PC-9 (cell line): ENCODE results near the gene UBE4B. TPM values are rescaled to one million over a fixed set of nuclear protein-coding genes. Genes with fewer than 3 reads are reported as not detected.

Experiments
- BruUV-seq: library from RNA; stranded (reverse); fragments of 400-500 nt; replicated peaks from 2 replicates; lab custom pipeline; 2021; lab: Mats Ljungman, UMichigan
- CTCF ChIA-PET: fragments of 300-600 bp; sonication (Branson Sonifier 250); formaldehyde crosslinking; loops from one replicate; lab custom pipeline; 2022; ENCODE audit warnings: antibody characterized with exemption; lab: Charles Lee
- POLR2A ChIA-PET: fragments of 300-600 bp; sonication (Branson Sonifier 250); formaldehyde crosslinking; loops from one replicate; lab custom pipeline; 2022; ENCODE audit warnings: antibody characterized with exemption; ENCODE audit not compliant: unreplicated experiment; lab: Charles Lee
- DNase-seq, 2 experiments: peaks; one replicate each; pipeline versions ENCODE4 v3.0.0 to v3.0.0-alpha.2; 2015 to 2022; ENCODE audit warnings: mixed read lengths in 1 of 2
- H2AFZ ChIP-seq: fragments of 200-600 bp; sonication (generic); 2 replicates; pipeline ENCODE4 v1.8.1; 2017; ENCODE audit warnings: antibody characterized with exemption
- H3F3A ChIP-seq: fragments of 200-600 bp; sonication (generic); 2 replicates; pipeline ENCODE4 v1.8.1; 2017; ENCODE audit warnings: antibody characterized with exemption, mild to moderate bottlenecking, low read depth; ENCODE audit not compliant: insufficient read depth
- H3K27ac ChIP-seq: fragments of 200-600 bp; sonication (generic); 2 replicates; pipeline ENCODE4 v1.6.1; 2016; ENCODE audit warnings: mixed run types
- H3K27me3 ChIP-seq: fragments of 200-600 bp; sonication (generic); 2 replicates; pipeline ENCODE4 v1.6.1; 2016; ENCODE audit warnings: low read depth, mixed run types; ENCODE audit not compliant: insufficient read depth
- H3K36me3 ChIP-seq: fragments of 200-600 bp; sonication (generic); 2 replicates; pipeline ENCODE4 v1.6.1; 2016; ENCODE audit warnings: low read depth, mixed run types
- H3K4me1 ChIP-seq: fragments of 200-600 bp; sonication (generic); replicated peaks from 2 replicates; pipeline ENCODE4 v1.6.1; 2016; ENCODE audit warnings: mixed run types; ENCODE audit not compliant: insufficient read depth
- H3K4me2 ChIP-seq: fragments of 200-600 bp; sonication (generic); 2 replicates; pipeline ENCODE4 v1.6.1; 2017; ENCODE audit warnings: mixed run types
- H3K4me3 ChIP-seq: fragments of 200-600 bp; sonication (generic); 2 replicates; pipeline ENCODE4 v1.6.1; 2016; ENCODE audit warnings: mixed run types
- H3K79me2 ChIP-seq: fragments of 200-600 bp; sonication (generic); 2 replicates; pipeline ENCODE4 v1.6.1; 2017; ENCODE audit warnings: low read depth, mixed run types
- H3K9me2 ChIP-seq: fragments of 200-600 bp; sonication (generic); 2 replicates; pipeline ENCODE4 v1.8.1; 2017; ENCODE audit warnings: mild to moderate bottlenecking; ENCODE audit not compliant: insufficient read depth
- H3K9me3 ChIP-seq: fragments of 200-600 bp; sonication (generic); 2 replicates; pipeline ENCODE4 v1.8.1; 2016; ENCODE audit warnings: low read depth; ENCODE audit not compliant: insufficient read depth
- H4K20me1 ChIP-seq: fragments of 200-600 bp; sonication (generic); 2 replicates; pipeline ENCODE4 v1.8.1; 2017; ENCODE audit not compliant: insufficient read depth
- CTCF ChIP-seq: fragments of 200-600 bp; sonication (generic); conservative IDR thresholded peaks from 2 replicates; pipeline ENCODE4 v1.6.1; 2017; ENCODE audit warnings: mixed run types, antibody characterized with exemption, mild to moderate bottlenecking, moderate library complexity
- EZH2 ChIP-seq: fragments of 200-600 bp; sonication (generic); IDR thresholded peaks from 2 replicates; pipeline ENCODE4 v1.8.0; 2017; ENCODE audit warnings: antibody characterized with exemption, low read depth
- intact Hi-C: fragments of 100-400 bp; cut with micrococcal nuclease; formaldehyde crosslinking; loops from one replicate; pipeline ENCODE4 v1.10.0; 2022; ENCODE audit not compliant: unreplicated experiment
- total RNA-seq: library from RNA; stranded (reverse); gene quantifications from 2 replicates; pipeline ENCODE4 v1.2.3, GENCODE V29; 2021

Gene UBE4B
- total RNA-seq, 1 experiment from 2014 or later: 59.1 TPM

DNA sequence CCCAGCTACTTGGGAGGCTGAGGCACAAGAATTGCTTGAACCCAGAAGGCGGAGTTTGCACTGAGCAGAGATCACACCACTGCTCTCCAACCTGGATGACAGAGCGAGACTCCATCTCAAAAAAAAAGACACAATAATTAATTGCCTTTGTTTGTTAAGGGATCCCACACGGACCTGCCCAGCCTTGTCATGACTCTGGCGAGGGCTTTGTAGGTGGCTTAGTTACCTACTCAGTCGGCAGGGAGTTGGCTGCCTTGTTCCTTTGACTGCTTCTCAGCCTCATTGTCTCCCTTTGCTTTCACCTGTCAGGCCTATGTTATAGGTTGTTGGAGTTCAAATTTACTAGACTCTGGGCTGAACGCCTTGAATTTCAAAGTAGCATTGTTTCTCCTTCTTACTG, 82.0 kb downstream of the UBE4B start:
- BruUV-seq: no TSS peak
- intact Hi-C loops: no loop called here

GRCh38 chr1:10117132-10117531, 84.4 kb downstream of the UBE4B start:
- ChIA-PET CTCF (no interaction called here), POLR2A (interaction anchor here (0.6 kb wide), 1 partner anchor 39 kb away, joined by 3 read pairs; no protein-coding TSS in a partner anchor)
- TF ChIP-seq CTCF (no peak), EZH2 (no peak)
- Histone ChIP-seq H3K27ac (no peak overlapping the region), H2AFZ (no peak overlapping the region), H3K4me1 (no peaks in the 10 kb centered on the region), H3K4me2 (no peak overlapping the region), H3K4me3 (no peak overlapping the region), H3K36me3 (no peaks in the 10 kb centered on the region), H3K27me3 (no peaks in the 10 kb centered on the region), H3F3A (no peaks in the 10 kb centered on the region), H3K79me2 (no peaks in the 10 kb centered on the region), H4K20me1 (no peaks in the 10 kb centered on the region), H3K9me2 (no peaks in the 10 kb centered on the region), H3K9me3 (no peaks in the 10 kb centered on the region)
- no peak for DNase-seq
- intact Hi-C loops: no loop called here
- no TSS peak for BruUV-seq

More for the DNA sequence above, 82.0 kb downstream of the UBE4B start:
- DNase-seq: no peak
- no peaks in the 10 kb centered on the region for H4K20me1 ChIP-seq
- no peaks in the 10 kb centered on the region for H3K27me3 ChIP-seq
- ChIA-PET POLR2A (no interaction called here), CTCF (no interaction called here)
- H3K9me2 ChIP-seq: no peaks in the 10 kb centered on the region
- H3K9me3 ChIP-seq: no peaks in the 10 kb centered on the region
- H3F3A ChIP-seq: no peaks in the 10 kb centered on the region
- TF ChIP-seq EZH2: no peak
- no peak for TF ChIP-seq CTCF
- H3K27ac ChIP-seq: no peak overlapping the region
- no peaks in the 10 kb centered on the region for H3K4me1 ChIP-seq
- H3K79me2 ChIP-seq: no peaks in the 10 kb centered on the region
- no peak overlapping the region for H3K4me3 ChIP-seq
- no peak overlapping the region for H2AFZ ChIP-seq
- no peak overlapping the region for H3K4me2 ChIP-seq
- no peaks in the 10 kb centered on the region for H3K36me3 ChIP-seq

DNA sequence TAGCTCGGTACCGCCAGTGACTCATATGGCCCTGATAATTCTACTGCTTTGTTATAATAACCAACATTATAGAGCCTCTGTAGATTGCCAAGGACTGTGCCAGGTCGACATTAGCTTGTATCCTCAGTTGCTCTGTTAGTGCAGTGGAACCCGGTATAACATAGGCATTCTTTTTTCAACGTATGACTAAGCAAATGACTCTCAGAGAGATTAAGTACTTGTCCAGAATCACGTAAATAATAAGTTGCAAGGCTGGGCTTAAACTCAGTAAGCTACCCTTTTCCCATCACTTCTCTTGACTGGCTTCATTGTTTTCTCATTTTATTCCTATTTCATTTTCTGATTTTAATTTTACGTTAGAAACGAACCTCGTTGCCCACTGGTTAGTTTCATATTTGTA, 85.1 kb downstream of the UBE4B start:
- Histone ChIP-seq H3K4me1 (no peaks in the 10 kb centered on the region), H3K79me2 (no peaks in the 10 kb centered on the region), H3K9me3 (no peaks in the 10 kb centered on the region), H3K4me3 (no peak overlapping the region), H3K36me3 (no peaks in the 10 kb centered on the region), H3K27ac (no peak overlapping the region), H3K9me2 (no peaks in the 10 kb centered on the region), H4K20me1 (no peaks in the 10 kb centered on the region), H3K4me2 (no peak overlapping the region), H3F3A (no peaks in the 10 kb centered on the region), H3K27me3 (no peaks in the 10 kb centered on the region), H2AFZ (no peak overlapping the region)
- TF ChIP-seq EZH2: no peak
- TF ChIP-seq CTCF: no peak
- POLR2A ChIA-PET: interaction anchor here (0.6 kb wide), 1 partner anchor 38 kb away, joined by 3 read pairs; no protein-coding TSS in a partner anchor
- BruUV-seq: no TSS peak
- CTCF ChIA-PET: no interaction called here
- no peak for DNase-seq
- intact Hi-C loops: no loop called here
